Prostate gland (tissue), 2 donors: ENCODE measurements around the gene RAPGEF4.

Experiments used
- CTCF ChIP-seq, 4 experiments: fragments of 200-600 bp in 2 of 4; fragments of 450-650 bp in 2 of 4; sonication (generic) in 2 of 4; IDR thresholded peaks; 1 replicate in 3 of 4; 2 replicates in 1 of 4; pipeline ENCODE4 v1.5.1; 2016 to 2019; ENCODE audit warnings: antibody characterized with exemption in 4 of 4, mild to moderate bottlenecking in 2 of 4, moderate library complexity in 2 of 4
- POLR2A ChIP-seq: fragments of 450-650 bp; IDR thresholded peaks from one replicate; pipeline ENCODE4 v1.6.1; 2016; ENCODE audit warnings: antibody characterized with exemption, mild to moderate bottlenecking
- POLR2AphosphoS5 ChIP-seq: sonication (generic); formaldehyde crosslinking; IDR thresholded peaks from one replicate; pipeline ENCODE4 v1.6.1; 2017; ENCODE audit warnings: antibody characterized with exemption

- TF ChIP-seq POLR2A, result no peak
- TF ChIP-seq CTCF (IDR thresholded peaks at IDR 0.05), result no peak
- TF ChIP-seq POLR2AphosphoS5, result no peak
These were observed 9.9 kb upstream of the RAPGEF4 start for GRCh38 chr2:172725746-172726145.
